ENCODE results near the gene NFE2L1. TPM values are rescaled to one million over a fixed set of nuclear protein-coding genes. Genes with fewer than 3 reads are reported as not detected.
"Not testable (repeated sequence)": the region's sequence is repeated elsewhere in the genome, so short reads cannot be mapped to it uniquely, and the experiment has no call there.

Gene NFE2L1
- total RNA-seq, 4 donors from 2014 or later = 166 to 289 (median 182) TPM

DNA sequence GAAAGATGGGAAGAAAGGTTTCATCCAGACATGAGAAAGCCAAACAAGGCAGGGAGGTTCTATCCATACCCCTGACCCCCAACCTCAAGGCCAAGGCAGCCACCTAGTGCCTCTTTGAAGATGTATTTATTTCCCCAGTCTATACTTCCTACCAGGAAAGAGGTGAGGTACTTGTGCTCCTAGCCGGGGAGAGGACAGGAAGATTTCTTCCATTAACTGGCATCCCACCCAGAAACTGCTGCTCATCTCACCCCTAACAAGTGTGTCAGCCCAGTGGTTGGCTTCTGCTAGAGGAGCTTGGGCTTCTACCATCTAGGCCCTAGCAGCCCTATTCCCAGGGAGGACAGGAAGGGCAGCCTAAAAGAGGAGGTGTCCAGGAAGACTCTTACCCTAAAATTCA is 19.4 kb upstream of the NFE2L1 start:
- Histone ChIP-seq H3K4me1 (peaks cover 3 to 43% (median 34%) of the 10 kb centered on the region in 3 donors), H3K36me3 (peaks cover 0 to 5% of the 10 kb centered on the region in 2 donors), H3K9me3 (no peaks in the 10 kb centered on the region), H3K4me3 (no peak overlapping the region), H3K27ac (no peak overlapping the region), H3K27me3 (peaks cover 6% of the 10 kb centered on the region)
- ATAC-seq = no peak
- 50% methylated on average over 1 of the region's 1 CpG; no CpG with 5 or more reads in 1 of the 2 donors for WGBS, 2 donors (ENCODE audit: low coverage in 1 of 2)
- TF ChIP-seq, protein P1, sequence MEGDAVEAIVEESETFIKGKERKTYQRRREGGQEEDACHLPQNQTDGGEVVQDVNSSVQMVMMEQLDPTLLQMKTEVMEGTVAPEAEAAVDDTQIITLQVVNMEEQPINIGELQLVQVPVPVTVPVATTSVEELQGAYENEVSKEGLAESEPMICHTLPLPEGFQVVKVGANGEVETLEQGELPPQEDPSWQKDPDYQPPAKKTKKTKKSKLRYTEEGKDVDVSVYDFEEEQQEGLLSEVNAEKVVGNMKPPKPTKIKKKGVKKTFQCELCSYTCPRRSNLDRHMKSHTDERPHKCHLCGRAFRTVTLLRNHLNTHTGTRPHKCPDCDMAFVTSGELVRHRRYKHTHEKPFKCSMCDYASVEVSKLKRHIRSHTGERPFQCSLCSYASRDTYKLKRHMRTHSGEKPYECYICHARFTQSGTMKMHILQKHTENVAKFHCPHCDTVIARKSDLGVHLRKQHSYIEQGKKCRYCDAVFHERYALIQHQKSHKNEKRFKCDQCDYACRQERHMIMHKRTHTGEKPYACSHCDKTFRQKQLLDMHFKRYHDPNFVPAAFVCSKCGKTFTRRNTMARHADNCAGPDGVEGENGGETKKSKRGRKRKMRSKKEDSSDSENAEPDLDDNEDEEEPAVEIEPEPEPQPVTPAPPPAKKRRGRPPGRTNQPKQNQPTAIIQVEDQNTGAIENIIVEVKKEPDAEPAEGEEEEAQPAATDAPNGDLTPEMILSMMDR (IDR thresholded peaks at IDR 0.05) = no peak
- no peak for TF ChIP-seq POLR2A (IDR thresholded peaks at IDR 0.05)
- TF ChIP-seq POLR2AphosphoS5 (IDR thresholded peaks at IDR 0.05) = no peak
- no peak for TF ChIP-seq EP300 (IDR thresholded peaks at IDR 0.05)

DNA sequence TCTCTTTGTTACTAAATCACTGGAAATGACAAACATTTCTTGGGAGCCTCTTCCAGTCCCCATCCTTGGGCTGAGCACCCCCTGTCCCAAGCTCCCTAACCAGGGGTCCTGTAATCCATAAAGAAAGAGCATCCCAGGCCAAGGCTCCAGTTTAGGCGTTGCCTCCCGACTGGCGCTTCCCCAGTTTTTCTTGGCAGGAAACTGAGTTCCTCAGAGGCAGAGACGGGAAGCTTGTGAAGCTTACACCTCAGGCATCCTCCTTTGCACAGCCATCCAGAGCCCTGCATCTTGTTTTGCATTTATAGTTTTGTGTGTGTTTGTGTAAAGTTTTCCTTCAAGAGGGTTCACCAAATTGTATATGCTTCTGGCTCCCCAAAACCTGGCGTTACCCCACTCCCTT is 17.6 kb upstream of the NFE2L1 start:
- Histone ChIP-seq H3K4me3 (no peak overlapping the region), H3K27ac (peak overlapping the region in 3 of 4 donors; percentile 27 to 49 (median 32)), H3K4me1 (peaks cover 3 to 28% (median 21%) of the 10 kb centered on the region in 3 donors), H3K9me3 (no peaks in the 10 kb centered on the region), H3K27me3 (no peaks in the 10 kb centered on the region), H3K36me3 (peaks cover 0 to 5% of the 10 kb centered on the region in 2 donors)
- no peak for TF ChIP-seq POLR2A (IDR thresholded peaks at IDR 0.05)
- TF ChIP-seq EP300 (IDR thresholded peaks at IDR 0.05) = no peak
- TF ChIP-seq, protein P1 (IDR thresholded peaks at IDR 0.05) = no peak
- no peak for TF ChIP-seq POLR2AphosphoS5 (IDR thresholded peaks at IDR 0.05)
- no peak for ATAC-seq
- WGBS, 2 donors (ENCODE audit: low coverage in 1 of 2) = 33 to 43% methylated on average over 1 to 4 of the region's 5 CpGs

- Histone ChIP-seq H3K36me3 (peaks cover 0 to 5% of the 10 kb centered on the region in 2 donors), H3K4me1 (peaks cover 0 to 21% (median 6%) of the 10 kb centered on the region in 3 donors), H3K9me3 (no peaks in the 10 kb centered on the region), H3K4me3 (no peak overlapping the region), H3K27me3 (no peaks in the 10 kb centered on the region), H3K27ac (no peak overlapping the region)
- no peak for TF ChIP-seq POLR2AphosphoS5 (IDR thresholded peaks at IDR 0.05)
- TF ChIP-seq POLR2A (IDR thresholded peaks at IDR 0.05) = no peak
- TF ChIP-seq, protein P1 (IDR thresholded peaks at IDR 0.05) = no peak
- no peak for TF ChIP-seq EP300 (IDR thresholded peaks at IDR 0.05)
- ATAC-seq = no peak
- WGBS, 2 donors (ENCODE audit: low coverage in 1 of 2) = 97% methylated on average over 5 of the region's 6 CpGs; no CpG with 5 or more reads in 1 of the 2 donors
Observed at GRCh38 chr17:48031966-48032365, 16.2 kb upstream of the NFE2L1 start.

DNA sequence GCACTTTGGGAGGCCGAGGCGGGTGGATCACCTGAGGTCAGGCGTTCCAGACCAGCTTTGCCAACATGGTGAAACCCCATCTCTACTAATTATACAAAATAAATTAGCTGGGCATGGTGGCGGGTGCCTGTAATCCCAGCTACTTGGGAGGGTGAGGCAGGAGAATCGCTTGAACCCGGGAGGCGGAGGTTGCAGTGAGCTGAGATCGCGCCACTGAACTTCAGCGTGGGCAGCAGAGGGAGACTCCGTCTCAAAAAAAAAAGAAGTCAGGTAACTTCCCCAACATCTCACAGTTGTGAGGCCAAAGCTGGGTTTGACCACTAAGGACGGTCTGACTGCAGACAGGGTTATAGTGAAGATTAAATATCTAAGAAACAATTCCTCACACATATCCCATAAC is 13.4 kb upstream of the NFE2L1 start:
- not testable (repeated sequence) for H3K36me3 ChIP-seq, H3K27me3 ChIP-seq, H3K9me3 ChIP-seq, H3K27ac ChIP-seq, H3K4me3 ChIP-seq, ATAC-seq
- 88 to 96% methylated on average over 5 to 12 of the region's 12 CpGs for WGBS, 2 donors (ENCODE audit: low coverage in 1 of 2)
- peaks cover 0 to 25% (median 6%) of the 10 kb centered on the region in 3 donors for H3K4me1 ChIP-seq

GRCh38 chr17:48036693-48037035 is 11.5 kb upstream of the NFE2L1 start:
- no peaks in the 10 kb centered on the region for H3K9me3 ChIP-seq
- no CpG with 5 or more reads among the region's 6 CpGs for WGBS, 2 donors (ENCODE audit: low coverage in 1 of 2)
- peak overlapping the region in 3 of 4 donors; percentile 86 to 89 (median 88) for H3K27ac ChIP-seq
- H3K36me3 ChIP-seq = peaks cover 0 to 5% of the 10 kb centered on the region in 2 donors
- TF ChIP-seq, protein P1 (IDR thresholded peaks at IDR 0.05) = no peak
- no peak for TF ChIP-seq POLR2A (IDR thresholded peaks at IDR 0.05)
- no peak for TF ChIP-seq POLR2AphosphoS5 (IDR thresholded peaks at IDR 0.05)
- no peak for TF ChIP-seq EP300 (IDR thresholded peaks at IDR 0.05)
- no peaks in the 10 kb centered on the region for H3K27me3 ChIP-seq
- ATAC-seq = peak; percentile 2
- H3K4me1 ChIP-seq = peaks cover 0 to 17% (median 0%) of the 10 kb centered on the region in 3 donors
- peak overlapping the region; percentile 75 to 76 for H3K4me3 ChIP-seq
